ENCODE measurements around the gene EYA2. TPM values are rescaled to one million over a fixed set of nuclear protein-coding genes. Genes with fewer than 3 reads are reported as not detected.
A peak's percentile ranks its signal among the peaks of the same experiment; 100 is the strongest.

The EYA2 gene
- total RNA-seq, 1 donor from 2014 or later = 9.0 TPM

- no peak for DNase-seq (ENCODE audit: low spot score in 2 of 2, unreplicated experiment in 2 of 2)
- Mint-ChIP-seq H3K27ac (peak overlapping the region; percentile 4), H3K27me3 (ENCODE audit: low read depth) (no peaks in the 10 kb centered on the region), H3K4me1 (no peaks in the 10 kb centered on the region), H3K9me3 (no peaks in the 10 kb centered on the region), H3K36me3 (peaks cover 62% of the 10 kb centered on the region), H3K4me3 (no peak overlapping the region)
- TF ChIP-seq, protein P1, sequence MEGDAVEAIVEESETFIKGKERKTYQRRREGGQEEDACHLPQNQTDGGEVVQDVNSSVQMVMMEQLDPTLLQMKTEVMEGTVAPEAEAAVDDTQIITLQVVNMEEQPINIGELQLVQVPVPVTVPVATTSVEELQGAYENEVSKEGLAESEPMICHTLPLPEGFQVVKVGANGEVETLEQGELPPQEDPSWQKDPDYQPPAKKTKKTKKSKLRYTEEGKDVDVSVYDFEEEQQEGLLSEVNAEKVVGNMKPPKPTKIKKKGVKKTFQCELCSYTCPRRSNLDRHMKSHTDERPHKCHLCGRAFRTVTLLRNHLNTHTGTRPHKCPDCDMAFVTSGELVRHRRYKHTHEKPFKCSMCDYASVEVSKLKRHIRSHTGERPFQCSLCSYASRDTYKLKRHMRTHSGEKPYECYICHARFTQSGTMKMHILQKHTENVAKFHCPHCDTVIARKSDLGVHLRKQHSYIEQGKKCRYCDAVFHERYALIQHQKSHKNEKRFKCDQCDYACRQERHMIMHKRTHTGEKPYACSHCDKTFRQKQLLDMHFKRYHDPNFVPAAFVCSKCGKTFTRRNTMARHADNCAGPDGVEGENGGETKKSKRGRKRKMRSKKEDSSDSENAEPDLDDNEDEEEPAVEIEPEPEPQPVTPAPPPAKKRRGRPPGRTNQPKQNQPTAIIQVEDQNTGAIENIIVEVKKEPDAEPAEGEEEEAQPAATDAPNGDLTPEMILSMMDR (IDR thresholded peaks at IDR 0.05; ENCODE audit: unreplicated experiment) = no peak
These were observed 329.7 kb downstream of the EYA2 start for GRCh38 chr20:47224300-47224791.

GRCh38 chr20:47224857-47225256 is 330.2 kb downstream of the EYA2 start:
- Mint-ChIP-seq H3K27ac (no peak overlapping the region), H3K9me3 (no peaks in the 10 kb centered on the region), H3K36me3 (peaks cover 62% of the 10 kb centered on the region), H3K4me3 (no peak overlapping the region), H3K4me1 (no peaks in the 10 kb centered on the region), H3K27me3 (ENCODE audit: low read depth) (no peaks in the 10 kb centered on the region)
- TF ChIP-seq, protein P1 (IDR thresholded peaks at IDR 0.05; ENCODE audit: unreplicated experiment) = no peak
- DNase-seq (ENCODE audit: low spot score in 2 of 2, unreplicated experiment in 2 of 2) = no peak

DNA sequence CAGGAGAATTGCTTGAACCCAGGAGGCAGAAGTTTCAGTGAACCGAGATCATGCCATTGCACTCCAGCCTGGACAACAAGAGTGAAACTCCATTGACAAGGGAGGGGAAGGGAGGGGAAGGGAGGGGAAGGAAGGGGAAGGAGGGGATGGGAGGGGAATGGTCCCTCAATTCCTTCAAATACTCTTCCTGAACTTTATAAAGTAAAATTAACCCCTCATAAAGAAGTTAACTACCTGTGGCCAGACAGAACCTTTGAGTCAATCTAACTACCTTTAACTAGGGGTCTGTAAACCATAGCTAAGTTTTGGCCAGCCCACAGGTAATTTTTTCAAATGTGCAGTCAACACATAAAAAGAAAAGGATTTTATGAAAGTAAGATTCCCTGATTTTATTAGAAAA is 330.8 kb downstream of the EYA2 start:
- Mint-ChIP-seq H3K4me1 (no peaks in the 10 kb centered on the region), H3K27ac (no peak overlapping the region), H3K4me3 (no peak overlapping the region), H3K27me3 (ENCODE audit: low read depth) (no peaks in the 10 kb centered on the region), H3K36me3 (peaks cover 57% of the 10 kb centered on the region), H3K9me3 (no peaks in the 10 kb centered on the region)
- TF ChIP-seq, protein P1 (IDR thresholded peaks at IDR 0.05; ENCODE audit: unreplicated experiment) = no peak
- DNase-seq (ENCODE audit: low spot score in 2 of 2, unreplicated experiment in 2 of 2) = no peak

GRCh38 chr20:47227119-47227518 is 332.5 kb downstream of the EYA2 start:
- Mint-ChIP-seq H3K9me3 (no peaks in the 10 kb centered on the region), H3K27me3 (ENCODE audit: low read depth) (no peaks in the 10 kb centered on the region), H3K27ac (no peak overlapping the region), H3K4me1 (peaks cover 8% of the 10 kb centered on the region), H3K36me3 (peaks cover 49% of the 10 kb centered on the region), H3K4me3 (no peak overlapping the region)
- TF ChIP-seq, protein P1 (IDR thresholded peaks at IDR 0.05; ENCODE audit: unreplicated experiment) = no peak
- DNase-seq (ENCODE audit: low spot score in 2 of 2, unreplicated experiment in 2 of 2) = no peak

DNA sequence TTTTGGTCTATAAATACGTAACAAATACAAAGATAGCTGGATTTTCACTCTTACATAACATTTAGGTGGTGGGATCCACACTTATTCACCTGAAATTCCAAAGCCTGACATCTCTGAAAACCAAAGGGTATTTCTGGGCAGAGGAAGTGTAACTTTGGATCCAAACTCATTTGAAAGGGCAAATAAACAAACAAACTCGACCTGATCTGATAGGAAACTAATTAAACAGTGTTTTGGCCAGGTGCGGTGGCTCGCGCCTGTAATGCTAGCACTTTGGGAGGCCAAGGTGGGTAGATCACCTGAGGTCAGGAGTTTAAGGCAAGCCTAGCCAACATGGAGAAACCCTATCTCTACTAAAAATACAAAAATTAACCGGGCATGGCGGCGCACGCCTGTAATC is 332.9 kb downstream of the EYA2 start:
- Mint-ChIP-seq H3K36me3 (peaks cover 47% of the 10 kb centered on the region), H3K27me3 (ENCODE audit: low read depth) (no peaks in the 10 kb centered on the region), H3K9me3 (no peaks in the 10 kb centered on the region), H3K27ac (no peak overlapping the region), H3K4me1 (peaks cover 8% of the 10 kb centered on the region), H3K4me3 (no peak overlapping the region)
- TF ChIP-seq, protein P1 (IDR thresholded peaks at IDR 0.05; ENCODE audit: unreplicated experiment) = no peak
- DNase-seq (ENCODE audit: low spot score in 2 of 2, unreplicated experiment in 2 of 2) = no peak

DNA sequence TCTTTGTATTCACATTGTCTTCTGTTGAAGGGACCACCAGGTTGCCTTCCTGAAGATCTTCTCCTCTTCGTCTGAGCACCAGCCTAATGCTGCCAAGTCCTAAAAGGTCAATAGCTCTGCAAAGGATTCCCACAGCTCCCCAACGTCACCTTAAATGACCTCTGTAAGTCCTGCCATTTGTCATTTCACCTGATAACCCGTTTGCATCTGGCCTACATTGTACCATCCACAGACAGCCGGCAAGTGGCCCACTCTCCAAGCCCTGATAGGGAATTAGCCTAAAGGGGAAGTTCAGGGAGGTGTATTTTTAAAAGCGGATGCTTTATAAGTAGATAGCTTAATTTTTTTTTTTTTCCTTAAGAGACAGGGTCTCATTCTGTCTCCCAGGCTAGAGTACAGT is 334.0 kb downstream of the EYA2 start:
- no peak for DNase-seq (ENCODE audit: low spot score in 2 of 2, unreplicated experiment in 2 of 2)
- Mint-ChIP-seq H3K4me3 (no peak overlapping the region), H3K27me3 (ENCODE audit: low read depth) (no peaks in the 10 kb centered on the region), H3K27ac (no peak overlapping the region), H3K36me3 (peaks cover 47% of the 10 kb centered on the region), H3K4me1 (peaks cover 8% of the 10 kb centered on the region), H3K9me3 (no peaks in the 10 kb centered on the region)
- TF ChIP-seq, protein P1 (IDR thresholded peaks at IDR 0.05; ENCODE audit: unreplicated experiment) = no peak
